ENCODE results near the gene SPATA20. TPM values are rescaled to one million over a fixed set of nuclear protein-coding genes. Genes with fewer than 3 reads are reported as not detected.

The SPATA20 gene
- total and polyA plus RNA-seq, 7 donors, result 4.8 to 25.8 (median 16.7) TPM

DNA sequence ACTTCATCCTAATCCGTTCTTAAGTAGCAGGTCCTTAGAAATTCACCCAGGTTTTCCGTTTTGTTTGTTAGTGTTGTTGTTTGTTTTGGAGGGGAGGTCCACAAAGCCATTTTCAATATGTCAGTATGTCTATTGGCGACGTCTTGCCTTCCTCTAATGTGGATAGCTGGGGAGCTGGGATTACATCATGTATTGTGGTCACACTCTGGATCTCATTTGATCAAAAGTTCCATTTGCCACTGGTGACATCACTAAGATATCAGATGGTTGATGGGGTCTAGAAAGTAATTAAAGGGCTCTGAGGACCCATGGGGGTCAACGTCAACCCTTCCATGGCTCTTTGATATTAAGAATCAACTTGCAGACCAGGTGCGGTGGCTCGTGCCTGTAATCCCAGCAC lies 17.1 kb upstream of the SPATA20 start:
- Histone ChIP-seq H3K27me3 (ENCODE audit: insufficient read depth in 3 of 3, low read length in 2 of 3) (peaks cover 0 to 29% (median 2%) of the 10 kb centered on the region in 3 donors), H3K27ac (no peak overlapping the region), H3K9me3 (no peaks in the 10 kb centered on the region), H3K4me1 (peaks cover 14% of the 10 kb centered on the region), H3K36me3 (ENCODE audit: insufficient read depth in 1 of 2, low read depth in 1 of 2) (no peaks in the 10 kb centered on the region), H3K4me3 (no peak overlapping the region)
- WGBS, 3 donors, result 87 to 95% (median 89%) methylated on average over 7 of the region's 7 CpGs
- intact Hi-C loops (cut with DNase I), result no loop called here
- no peak for DNase-seq
- no peak for ATAC-seq
- TF ChIP-seq, protein P1, sequence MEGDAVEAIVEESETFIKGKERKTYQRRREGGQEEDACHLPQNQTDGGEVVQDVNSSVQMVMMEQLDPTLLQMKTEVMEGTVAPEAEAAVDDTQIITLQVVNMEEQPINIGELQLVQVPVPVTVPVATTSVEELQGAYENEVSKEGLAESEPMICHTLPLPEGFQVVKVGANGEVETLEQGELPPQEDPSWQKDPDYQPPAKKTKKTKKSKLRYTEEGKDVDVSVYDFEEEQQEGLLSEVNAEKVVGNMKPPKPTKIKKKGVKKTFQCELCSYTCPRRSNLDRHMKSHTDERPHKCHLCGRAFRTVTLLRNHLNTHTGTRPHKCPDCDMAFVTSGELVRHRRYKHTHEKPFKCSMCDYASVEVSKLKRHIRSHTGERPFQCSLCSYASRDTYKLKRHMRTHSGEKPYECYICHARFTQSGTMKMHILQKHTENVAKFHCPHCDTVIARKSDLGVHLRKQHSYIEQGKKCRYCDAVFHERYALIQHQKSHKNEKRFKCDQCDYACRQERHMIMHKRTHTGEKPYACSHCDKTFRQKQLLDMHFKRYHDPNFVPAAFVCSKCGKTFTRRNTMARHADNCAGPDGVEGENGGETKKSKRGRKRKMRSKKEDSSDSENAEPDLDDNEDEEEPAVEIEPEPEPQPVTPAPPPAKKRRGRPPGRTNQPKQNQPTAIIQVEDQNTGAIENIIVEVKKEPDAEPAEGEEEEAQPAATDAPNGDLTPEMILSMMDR (IDR thresholded peaks at IDR 0.05), result no peak

DNA sequence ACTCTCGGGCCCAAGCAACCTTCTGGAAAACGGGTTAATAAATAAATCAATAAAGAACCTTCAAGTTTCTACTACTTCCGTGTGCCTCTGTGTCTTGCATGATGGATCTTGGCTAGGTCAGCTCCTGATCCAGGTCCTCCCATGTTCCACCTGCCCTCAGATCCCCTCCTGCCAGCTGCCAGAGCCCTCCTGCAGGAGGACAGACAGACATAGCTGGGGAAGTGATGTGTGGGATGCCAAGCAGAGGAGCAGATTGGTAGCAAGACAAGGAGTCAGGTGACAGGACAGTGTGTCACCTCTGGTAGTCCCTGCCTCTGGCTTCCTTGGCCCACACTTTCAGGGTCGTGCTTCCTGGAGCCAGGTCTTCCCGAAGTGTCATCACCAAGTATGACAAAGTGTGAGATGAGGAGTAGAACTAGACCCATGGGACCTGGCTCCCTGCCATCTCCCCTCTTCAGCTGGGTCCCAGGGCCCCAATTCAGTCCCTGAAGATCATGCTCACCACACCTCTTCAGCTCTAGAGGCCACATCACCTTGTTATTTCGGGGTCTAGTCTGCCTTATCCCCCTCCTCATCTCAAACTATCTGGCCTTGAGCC lies 15.4 kb upstream of the SPATA20 start:
- intact Hi-C loops (cut with DNase I), result no loop called here
- TF ChIP-seq, protein P1 (IDR thresholded peaks at IDR 0.05), result no peak

DNA sequence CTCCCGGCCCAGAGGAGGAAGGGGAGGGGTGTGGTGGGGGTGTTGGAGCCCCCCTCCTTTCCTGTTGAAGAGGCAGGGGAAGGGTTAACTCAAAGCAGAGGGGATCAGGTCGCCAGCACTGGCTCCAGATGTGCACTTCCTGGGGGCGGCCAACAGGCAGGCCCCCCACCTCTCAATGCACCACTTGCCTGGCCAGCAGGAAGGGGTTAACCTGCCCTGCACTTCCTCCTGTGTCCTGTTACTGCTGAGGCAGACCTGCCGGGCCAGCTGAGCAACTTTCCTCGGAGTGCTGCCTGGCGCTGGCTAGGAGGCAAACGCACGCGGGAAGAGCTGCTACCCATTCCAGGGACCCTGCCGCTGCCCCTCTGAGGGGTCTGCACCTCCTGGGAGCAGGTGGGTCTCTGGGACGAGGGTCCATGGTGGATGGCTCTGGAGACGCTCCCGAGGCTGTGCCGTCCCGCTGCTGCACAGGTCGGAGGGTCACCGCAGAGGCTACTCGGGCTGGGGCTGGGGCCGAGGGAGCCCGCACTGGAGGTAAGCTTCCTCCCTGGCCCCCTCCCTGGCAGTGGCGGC lies 14.4 kb upstream of the SPATA20 start, which contains the start of gene EPN3:
Gene EPN3, plus strand, starts transcription at position 284 of the 573 bp plus-strand sequence. CDS start 3,822 bp downstream, outside the sequence.
- H3K9me3 ChIP-seq, result no peaks in the 10 kb centered on the region
- peak; percentile 34 to 53 (median 38) for ATAC-seq
- TF ChIP-seq, protein P1 (IDR thresholded peaks at IDR 0.05), result no peak
- no peak within 1 kb of the TSS for H3K27ac ChIP-seq
- peaks cover 14% of the 10 kb centered on the region for H3K4me1 ChIP-seq
- no peaks in the 10 kb centered on the region for H3K36me3 ChIP-seq (ENCODE audit: insufficient read depth in 1 of 2, low read depth in 1 of 2)
- peaks cover 0 to 30% (median 2%) of the 10 kb centered on the region in 3 donors for H3K27me3 ChIP-seq (ENCODE audit: insufficient read depth in 3 of 3, low read length in 2 of 3)
- 3 to 8% (median 4%) methylated on average over 19 to 21 of the region's 21 CpGs for WGBS, 3 donors
- no peak within 1 kb of the TSS for H3K4me3 ChIP-seq
- DNase-seq, result no peak
- intact Hi-C loops (cut with DNase I), result no loop called here

More for the DNA sequence above, 15.4 kb upstream of the SPATA20 start:
- no peak for DNase-seq
- peaks cover 0 to 30% (median 2%) of the 10 kb centered on the region in 3 donors for H3K27me3 ChIP-seq (ENCODE audit: insufficient read depth in 3 of 3, low read length in 2 of 3)
- no peaks in the 10 kb centered on the region for H3K9me3 ChIP-seq
- H3K4me3 ChIP-seq, result no peak overlapping the region
- ATAC-seq, result no peak
- no peaks in the 10 kb centered on the region for H3K36me3 ChIP-seq (ENCODE audit: insufficient read depth in 1 of 2, low read depth in 1 of 2)
- H3K4me1 ChIP-seq, result peaks cover 14% of the 10 kb centered on the region
- H3K27ac ChIP-seq, result no peak overlapping the region
- 47 to 60% (median 51%) methylated on average over 6 of the region's 6 CpGs for WGBS, 3 donors

DNA sequence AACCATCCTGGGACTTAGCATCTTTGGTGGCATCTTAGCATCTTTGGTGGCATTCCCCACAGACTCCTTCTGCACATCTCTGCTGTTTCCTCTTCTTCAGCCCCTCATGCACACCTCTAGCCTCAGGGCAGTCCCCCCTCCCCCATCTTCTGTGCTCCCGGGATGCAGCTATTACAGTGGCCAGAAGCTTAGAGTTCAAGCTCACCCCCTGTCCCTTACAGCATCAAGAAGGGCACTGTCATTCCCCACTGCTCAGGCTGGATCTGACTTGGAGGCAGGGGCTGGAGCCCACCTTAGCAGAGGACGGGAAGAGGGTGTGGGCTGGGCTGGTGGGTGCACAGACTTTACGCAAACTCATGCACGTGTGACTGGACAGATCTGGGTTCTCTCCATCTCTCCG lies 13.8 kb upstream of the SPATA20 start:
- intact Hi-C loops (cut with DNase I), result no loop called here
- 28 to 38% (median 29%) methylated on average over 5 of the region's 5 CpGs for WGBS, 3 donors
- TF ChIP-seq, protein P1 (IDR thresholded peaks at IDR 0.05), result no peak
- Histone ChIP-seq H3K9me3 (no peaks in the 10 kb centered on the region), H3K36me3 (ENCODE audit: insufficient read depth in 1 of 2, low read depth in 1 of 2) (no peaks in the 10 kb centered on the region), H3K27me3 (ENCODE audit: insufficient read depth in 3 of 3, low read length in 2 of 3) (peaks cover 0 to 30% (median 2%) of the 10 kb centered on the region in 3 donors), H3K4me1 (peaks cover 14% of the 10 kb centered on the region), H3K4me3 (no peak overlapping the region), H3K27ac (no peak overlapping the region)
- ATAC-seq (peak in 2 of 4 donors; percentile 2 to 50), DNase-seq (no peak)

Measured in psoas muscle (tissue), 8 donors.